ENCODE measurements around the gene DHRS3. TPM values are rescaled to one million over a fixed set of nuclear protein-coding genes. Genes with fewer than 3 reads are reported as not detected.

DHRS3 gene
- polyA plus RNA-seq, 1 donor = 42.0 TPM

DNA sequence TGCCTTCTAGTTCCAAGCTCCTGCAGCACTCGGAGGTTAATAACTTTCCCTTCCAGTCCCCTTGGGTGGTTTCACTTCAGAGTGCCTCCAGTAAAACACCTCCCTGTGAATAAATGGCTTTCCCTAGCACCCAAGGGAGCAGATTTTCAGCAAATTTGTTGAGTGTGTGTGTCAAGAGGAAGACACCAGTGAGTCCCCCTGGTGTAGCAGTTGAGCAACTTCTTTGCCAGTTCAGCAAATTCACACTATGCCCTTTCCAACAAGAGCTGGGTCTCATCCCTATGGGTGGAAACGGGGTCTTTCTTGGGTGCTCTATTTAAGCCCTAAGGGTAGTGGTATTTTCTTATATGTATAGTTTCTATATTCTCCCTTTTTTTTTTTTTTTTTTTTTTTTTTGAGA is 25.1 kb upstream of the DHRS3 start:
- Histone ChIP-seq H3K36me3 (ENCODE audit: control insufficient read depth, insufficient read depth, low read length) (no peaks in the 10 kb centered on the region), H3K27ac (ENCODE audit: low read length) (no peak overlapping the region), H3K27me3 (ENCODE audit: control insufficient read depth, insufficient read depth, low read length) (no peaks in the 10 kb centered on the region), H3K9me3 (ENCODE audit: control insufficient read depth, low read depth, low read length) (peaks cover 7% of the 10 kb centered on the region), H3K4me1 (ENCODE audit: control insufficient read depth, insufficient read depth, low read length) (no peaks in the 10 kb centered on the region), H3K4me3 (ENCODE audit: low read length) (no peak overlapping the region)
- WGBS (ENCODE audit: insufficient coverage, low lambda C conversion rate) = 100% methylated on average over 1 of the region's 2 CpGs
- DNase-seq = no peak

DNA sequence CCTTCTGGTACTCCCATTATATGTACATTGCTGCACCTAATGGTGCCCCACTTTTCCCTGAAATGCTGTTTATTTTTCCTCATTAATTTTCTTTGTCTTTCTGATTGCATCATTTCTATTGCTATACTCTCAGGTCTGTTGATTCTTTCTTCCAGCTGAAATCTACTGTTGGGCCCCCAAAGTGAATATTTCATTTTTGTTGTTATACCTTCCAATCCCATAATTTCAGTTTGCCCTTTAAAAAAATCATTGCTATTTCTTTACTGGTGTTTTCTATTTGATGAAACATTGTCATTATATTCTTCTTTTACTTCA is 22.9 kb upstream of the DHRS3 start:
- DNase-seq = no peak
- no peaks in the 10 kb centered on the region for H3K36me3 ChIP-seq (ENCODE audit: control insufficient read depth, insufficient read depth, low read length)
- H3K9me3 ChIP-seq (ENCODE audit: control insufficient read depth, low read depth, low read length) = peaks cover 7% of the 10 kb centered on the region
- H3K27ac ChIP-seq (ENCODE audit: low read length) = no peak overlapping the region
- H3K4me3 ChIP-seq (ENCODE audit: low read length) = no peak overlapping the region
- no peaks in the 10 kb centered on the region for H3K4me1 ChIP-seq (ENCODE audit: control insufficient read depth, insufficient read depth, low read length)
- no peaks in the 10 kb centered on the region for H3K27me3 ChIP-seq (ENCODE audit: control insufficient read depth, insufficient read depth, low read length)

DNA sequence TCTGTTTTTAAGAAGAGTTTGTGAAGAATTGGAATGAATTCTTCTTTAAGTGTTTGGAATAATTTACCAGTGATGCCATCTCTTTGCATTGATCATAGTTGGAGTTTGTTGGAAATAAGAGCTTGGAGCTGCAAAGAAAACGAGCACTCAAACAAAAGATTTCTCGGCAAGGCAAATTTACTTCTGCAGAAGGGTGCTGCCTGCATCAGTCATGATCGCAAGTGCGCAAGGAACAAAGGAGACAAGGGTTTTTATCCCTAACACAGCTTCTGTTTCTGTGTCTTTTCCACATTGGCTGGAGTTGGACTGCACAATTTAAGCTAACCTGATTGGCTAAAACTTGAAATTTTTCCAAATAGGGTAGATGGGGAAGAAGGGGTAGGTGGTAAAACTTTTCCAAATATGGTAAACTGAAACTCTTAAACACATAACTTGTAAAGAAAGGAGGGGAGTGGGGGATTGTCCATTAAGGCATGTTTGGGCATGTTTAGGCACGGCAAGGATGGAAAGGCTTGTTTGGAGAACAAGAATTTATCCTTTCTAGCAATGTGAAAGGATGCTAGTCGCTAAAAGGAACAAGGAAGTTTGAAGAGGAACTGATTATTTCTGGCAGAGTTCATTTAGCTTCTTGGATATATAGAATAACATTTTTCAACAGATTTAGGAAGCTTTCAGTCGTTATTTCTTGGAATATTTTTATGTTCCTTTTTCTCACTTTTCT is 22.4 kb upstream of the DHRS3 start:
- DNase-seq = no peak
- Histone ChIP-seq H3K27ac (ENCODE audit: low read length) (no peak overlapping the region), H3K4me3 (ENCODE audit: low read length) (no peak overlapping the region), H3K4me1 (ENCODE audit: control insufficient read depth, insufficient read depth, low read length) (no peaks in the 10 kb centered on the region), H3K9me3 (ENCODE audit: control insufficient read depth, low read depth, low read length) (peaks cover 7% of the 10 kb centered on the region), H3K27me3 (ENCODE audit: control insufficient read depth, insufficient read depth, low read length) (no peaks in the 10 kb centered on the region), H3K36me3 (ENCODE audit: control insufficient read depth, insufficient read depth, low read length) (no peaks in the 10 kb centered on the region)
- 83% methylated on average over 3 of the region's 7 CpGs for WGBS (ENCODE audit: insufficient coverage, low lambda C conversion rate)

DNA sequence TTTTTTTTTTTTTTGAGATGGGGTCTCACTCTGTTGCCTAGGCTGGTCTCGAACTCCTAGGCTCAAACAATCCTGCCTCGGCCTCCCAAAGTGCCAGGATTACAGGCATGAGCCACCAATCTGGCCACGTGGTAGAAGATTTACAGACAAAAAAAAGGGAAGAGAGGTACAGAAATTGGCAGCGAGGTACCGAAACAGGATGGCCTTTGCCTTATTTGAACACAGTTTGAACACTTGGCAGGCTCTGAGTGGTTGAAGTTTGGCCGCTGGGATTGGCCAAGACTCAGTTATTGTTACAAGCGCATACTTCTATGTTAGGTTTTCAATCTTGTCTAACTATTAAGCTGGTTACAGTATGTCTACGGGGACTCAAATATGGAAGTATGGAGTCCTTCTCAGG is 19.7 kb upstream of the DHRS3 start:
- no peaks in the 10 kb centered on the region for H3K36me3 ChIP-seq (ENCODE audit: control insufficient read depth, insufficient read depth, low read length)
- H3K27ac ChIP-seq (ENCODE audit: low read length) = no peak overlapping the region
- 100% methylated on average over 1 of the region's 8 CpGs for WGBS (ENCODE audit: insufficient coverage, low lambda C conversion rate)
- no peak for DNase-seq
- H3K4me3 ChIP-seq (ENCODE audit: low read length) = no peak overlapping the region
- H3K9me3 ChIP-seq (ENCODE audit: control insufficient read depth, low read depth, low read length) = peaks cover 7% of the 10 kb centered on the region
- no peaks in the 10 kb centered on the region for H3K4me1 ChIP-seq (ENCODE audit: control insufficient read depth, insufficient read depth, low read length)
- no peaks in the 10 kb centered on the region for H3K27me3 ChIP-seq (ENCODE audit: control insufficient read depth, insufficient read depth, low read length)

DNA sequence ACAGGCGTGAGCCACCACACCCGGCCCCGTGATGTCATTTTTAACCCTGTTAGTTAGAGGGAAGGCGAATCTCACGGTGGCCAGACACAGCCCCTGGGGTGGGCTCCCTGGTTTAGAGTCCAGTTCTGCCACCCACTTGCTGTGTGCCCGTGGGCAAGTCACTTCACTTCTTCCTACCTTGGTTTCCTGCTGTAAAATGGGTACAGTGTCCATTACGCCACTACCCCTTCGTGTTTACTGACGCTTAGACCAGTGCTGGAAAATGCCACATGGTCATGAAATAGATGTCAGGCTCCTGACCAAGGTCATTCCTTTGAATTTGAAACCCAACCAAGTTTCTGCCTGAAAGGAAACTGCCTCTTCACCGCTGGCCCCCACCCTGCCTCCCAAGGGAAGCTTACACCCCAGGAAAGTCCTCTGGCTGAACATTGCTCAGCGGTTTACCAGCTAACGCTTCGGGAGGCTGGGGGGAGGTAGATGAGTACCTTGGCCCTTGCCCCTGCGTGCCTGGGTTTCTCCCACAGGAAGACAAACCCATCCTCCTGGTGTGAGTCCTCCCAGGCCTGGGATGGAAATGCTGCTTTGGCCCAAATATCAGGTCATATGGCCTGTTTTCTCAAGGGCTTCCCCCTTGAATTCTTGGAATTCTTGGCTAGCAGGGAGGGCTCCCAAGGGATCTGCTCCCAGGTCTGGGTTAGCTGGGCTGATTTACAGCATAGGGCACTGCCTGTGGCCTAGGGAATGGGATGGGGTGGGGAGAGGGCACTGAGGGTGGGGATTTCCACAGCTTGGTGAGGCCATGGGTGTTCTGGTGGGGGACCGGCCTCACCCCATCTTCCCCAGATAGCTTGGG is 18.3 kb upstream of the DHRS3 start:
- Histone ChIP-seq H3K4me3 (ENCODE audit: low read length) (no peak overlapping the region), H3K4me1 (ENCODE audit: control insufficient read depth, insufficient read depth, low read length) (no peaks in the 10 kb centered on the region), H3K27ac (ENCODE audit: low read length) (no peak overlapping the region), H3K36me3 (ENCODE audit: control insufficient read depth, insufficient read depth, low read length) (no peaks in the 10 kb centered on the region), H3K27me3 (ENCODE audit: control insufficient read depth, insufficient read depth, low read length) (no peaks in the 10 kb centered on the region), H3K9me3 (ENCODE audit: control insufficient read depth, low read depth, low read length) (peaks cover 7% of the 10 kb centered on the region)
- DNase-seq = no peak
- WGBS (ENCODE audit: insufficient coverage, low lambda C conversion rate) = no CpG with 5 or more reads among the region's 15 CpGs

DNA sequence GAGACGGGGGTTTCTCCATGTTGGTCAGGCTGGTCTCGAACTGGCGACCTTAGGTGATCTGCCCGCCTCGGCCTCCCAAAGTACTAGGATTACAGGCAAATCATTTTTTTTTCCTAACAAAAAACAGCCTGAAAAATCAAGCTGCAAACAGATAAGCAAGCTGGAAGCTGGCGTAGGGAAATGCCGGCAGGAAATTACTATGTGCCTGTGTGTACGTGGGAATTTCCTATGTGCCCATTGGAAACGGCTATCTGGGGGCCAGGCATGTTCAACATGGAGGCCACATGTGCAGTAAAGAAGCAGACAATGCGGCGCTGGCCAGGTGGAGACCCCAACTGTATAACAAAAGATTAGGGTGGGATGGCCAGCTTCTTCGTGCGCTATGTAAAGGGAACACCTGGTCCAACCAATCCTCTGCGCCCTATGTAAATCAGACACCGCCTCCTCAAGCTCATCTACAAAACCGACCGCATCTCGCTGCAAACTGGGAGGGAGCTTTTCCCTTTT is 16.7 kb upstream of the DHRS3 start:
- no peak for DNase-seq
- no peaks in the 10 kb centered on the region for H3K36me3 ChIP-seq (ENCODE audit: control insufficient read depth, insufficient read depth, low read length)
- no peaks in the 10 kb centered on the region for H3K27me3 ChIP-seq (ENCODE audit: control insufficient read depth, insufficient read depth, low read length)
- H3K27ac ChIP-seq (ENCODE audit: low read length) = no peak overlapping the region
- no peak overlapping the region for H3K4me3 ChIP-seq (ENCODE audit: low read length)
- no peaks in the 10 kb centered on the region for H3K4me1 ChIP-seq (ENCODE audit: control insufficient read depth, insufficient read depth, low read length)
- peaks cover 3% of the 10 kb centered on the region for H3K9me3 ChIP-seq (ENCODE audit: control insufficient read depth, low read depth, low read length)
- no CpG with 5 or more reads among the region's 18 CpGs for WGBS (ENCODE audit: insufficient coverage, low lambda C conversion rate)

- no peaks in the 10 kb centered on the region for H3K9me3 ChIP-seq (ENCODE audit: control insufficient read depth, low read depth, low read length)
- no peak overlapping the region for H3K27ac ChIP-seq (ENCODE audit: low read length)
- no peak for DNase-seq
- no peaks in the 10 kb centered on the region for H3K4me1 ChIP-seq (ENCODE audit: control insufficient read depth, insufficient read depth, low read length)
- H3K4me3 ChIP-seq (ENCODE audit: low read length) = no peak overlapping the region
- 82% methylated on average over 2 of the region's 8 CpGs for WGBS (ENCODE audit: insufficient coverage, low lambda C conversion rate)
- no peaks in the 10 kb centered on the region for H3K36me3 ChIP-seq (ENCODE audit: control insufficient read depth, insufficient read depth, low read length)
- no peaks in the 10 kb centered on the region for H3K27me3 ChIP-seq (ENCODE audit: control insufficient read depth, insufficient read depth, low read length)
Measured at GRCh38 chr1:12634156-12634555, 16.1 kb upstream of the DHRS3 start.

DNA sequence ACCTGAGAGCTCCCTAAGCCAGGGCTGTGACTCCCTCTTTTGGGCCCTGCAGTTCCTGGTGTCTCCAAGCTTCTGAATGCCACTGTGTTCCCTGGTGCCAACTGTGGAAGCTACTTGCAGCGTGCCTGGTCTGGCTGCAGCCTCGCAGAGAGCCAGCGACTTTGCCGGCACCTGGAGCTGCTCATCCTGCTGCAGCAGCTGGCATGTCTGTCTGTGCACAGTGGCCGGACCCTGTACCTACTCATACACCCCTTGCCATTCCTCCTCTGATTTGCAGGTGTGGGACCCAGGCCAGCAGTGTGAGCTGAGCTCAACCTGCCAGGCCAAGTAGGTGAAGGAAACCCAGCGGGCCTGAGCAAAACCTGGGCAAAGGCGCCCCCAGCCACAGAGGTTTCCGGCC is 13.6 kb upstream of the DHRS3 start:
- WGBS (ENCODE audit: insufficient coverage, low lambda C conversion rate) = no CpG with 5 or more reads among the region's 8 CpGs

DNA sequence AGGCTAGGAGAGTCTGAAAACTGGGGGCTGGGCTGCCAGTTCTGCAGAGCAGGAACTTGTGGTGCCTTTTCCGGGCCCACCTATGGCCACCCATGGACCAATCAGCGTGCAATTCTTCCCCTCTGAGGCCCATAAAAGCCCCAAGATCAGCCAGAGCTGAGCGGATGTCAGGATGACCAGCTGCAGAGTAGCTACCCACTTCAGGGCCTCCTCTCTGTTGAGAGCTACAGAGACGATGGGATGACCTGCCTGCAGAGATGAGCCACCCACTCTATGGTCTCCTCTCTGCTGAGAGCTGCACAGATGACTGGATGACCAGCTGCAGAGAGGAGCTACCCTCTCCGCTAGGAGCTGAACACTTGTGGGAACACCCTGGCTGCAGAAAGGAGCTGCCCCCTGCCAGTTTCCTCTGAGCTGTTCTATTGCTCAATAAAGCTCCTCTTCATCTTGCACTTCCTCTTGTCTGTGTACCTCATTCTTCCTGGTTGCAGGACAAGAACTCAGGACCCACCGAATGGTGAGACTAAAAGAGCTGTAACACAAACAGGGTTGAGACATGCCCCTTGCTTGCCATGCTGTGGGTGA is 13.0 kb upstream of the DHRS3 start:
- no peak for DNase-seq
- WGBS (ENCODE audit: insufficient coverage, low lambda C conversion rate) = no CpG with 5 or more reads among the region's 6 CpGs
- no peak overlapping the region for H3K27ac ChIP-seq (ENCODE audit: low read length)
- no peak overlapping the region for H3K4me3 ChIP-seq (ENCODE audit: low read length)
- H3K4me1 ChIP-seq (ENCODE audit: control insufficient read depth, insufficient read depth, low read length) = no peaks in the 10 kb centered on the region
- no peaks in the 10 kb centered on the region for H3K9me3 ChIP-seq (ENCODE audit: control insufficient read depth, low read depth, low read length)
- H3K27me3 ChIP-seq (ENCODE audit: control insufficient read depth, insufficient read depth, low read length) = no peaks in the 10 kb centered on the region
- H3K36me3 ChIP-seq (ENCODE audit: control insufficient read depth, insufficient read depth, low read length) = no peaks in the 10 kb centered on the region

More for the DNA sequence above, 13.6 kb upstream of the DHRS3 start:
- Histone ChIP-seq H3K9me3 (ENCODE audit: control insufficient read depth, low read depth, low read length) (no peaks in the 10 kb centered on the region), H3K27me3 (ENCODE audit: control insufficient read depth, insufficient read depth, low read length) (no peaks in the 10 kb centered on the region), H3K4me3 (ENCODE audit: low read length) (no peak overlapping the region), H3K36me3 (ENCODE audit: control insufficient read depth, insufficient read depth, low read length) (no peaks in the 10 kb centered on the region), H3K27ac (ENCODE audit: low read length) (no peak overlapping the region), H3K4me1 (ENCODE audit: control insufficient read depth, insufficient read depth, low read length) (no peaks in the 10 kb centered on the region)
- DNase-seq = no peak

- WGBS (ENCODE audit: insufficient coverage, low lambda C conversion rate) = no CpG with 5 or more reads among the region's 15 CpGs
- Histone ChIP-seq H3K9me3 (ENCODE audit: control insufficient read depth, low read depth, low read length) (no peaks in the 10 kb centered on the region), H3K36me3 (ENCODE audit: control insufficient read depth, insufficient read depth, low read length) (no peaks in the 10 kb centered on the region), H3K27me3 (ENCODE audit: control insufficient read depth, insufficient read depth, low read length) (no peaks in the 10 kb centered on the region), H3K4me1 (ENCODE audit: control insufficient read depth, insufficient read depth, low read length) (no peaks in the 10 kb centered on the region), H3K27ac (ENCODE audit: low read length) (no peak overlapping the region), H3K4me3 (ENCODE audit: low read length) (no peak overlapping the region)
- no peak for DNase-seq
Measured at GRCh38 chr1:12629985-12630760, 12.2 kb upstream of the DHRS3 start.
